Stomach (tissue), 19 donors: ENCODE data around the gene MMP19. TPM values are rescaled to one million over a fixed set of nuclear protein-coding genes. Genes with fewer than 3 reads are reported as not detected.
A peak's percentile ranks its signal among the peaks of the same experiment; 100 is the strongest.

Source experiments
- DNase-seq, 2 donors: peaks; one replicate each; pipeline versions ENCODE4 v3.0.0 to v3.0.0-alpha.2; 2013 to 2019
- H3K27ac ChIP-seq, 5 donors: fragments of 200-600 bp in 4 of 5; sonication (generic) in 4 of 5; one replicate each; pipeline ENCODE4 v1.5.1; 2013 to 2019; ENCODE audit warnings: mild to moderate bottlenecking in 1 of 5, moderate library complexity in 1 of 5
- H3K27me3 ChIP-seq, 3 donors: fragments of 200-600 bp; sonication (generic); one replicate each; pipeline ENCODE4 v1.5.1; 2017 to 2019; ENCODE audit warnings: mixed run types in 1 of 3
- H3K36me3 ChIP-seq, 4 donors: fragments of 200-600 bp; sonication (generic); 1 replicate in 3 of 4; 2 replicates in 1 of 4; pipeline ENCODE4 v1.5.1; 2016 to 2019
- H3K4me1 ChIP-seq, 4 donors: fragments of 200-600 bp; sonication (generic); one replicate each; pipeline ENCODE4 v1.5.1; 2016 to 2019
- H3K4me3 ChIP-seq, 4 donors: fragments of 200-600 bp; sonication (generic) in 3 of 4; one replicate each; pipeline ENCODE4 v1.5.1; 2016 to 2019; ENCODE audit warnings: mild to moderate bottlenecking in 1 of 4
- H3K9me3 ChIP-seq, 4 donors: fragments of 200-600 bp; sonication (generic); one replicate each; pipeline ENCODE4 v1.5.1; 2016 to 2019
- CTCF ChIP-seq, 7 experiments: fragments of 450-650 bp in 4 of 7; fragments of 200-600 bp in 3 of 7; sonication (generic) in 3 of 7; IDR thresholded peaks; one replicate each; pipeline ENCODE4 v1.5.1; 2016 to 2019; ENCODE audit warnings: antibody characterized with exemption in 7 of 7, control low read depth in 2 of 7, mild to moderate bottlenecking in 1 of 7
- EP300 ChIP-seq: sonication (generic); formaldehyde crosslinking; IDR thresholded peaks from one replicate; pipeline ENCODE4 v1.6.1; 2017; ENCODE audit warnings: antibody characterized with exemption
- POLR2A ChIP-seq, 4 donors: fragments of 450-650 bp; IDR thresholded peaks; one replicate each; pipeline ENCODE4 v1.6.1; 2016; ENCODE audit warnings: antibody characterized with exemption in 4 of 4, control low read depth in 2 of 4, mild to moderate bottlenecking in 1 of 4, moderate library complexity in 1 of 4
- POLR2AphosphoS5 ChIP-seq, 3 donors: sonication (generic); formaldehyde crosslinking; IDR thresholded peaks; one replicate each; pipeline ENCODE4 v1.6.1; 2016; ENCODE audit warnings: antibody characterized with exemption in 3 of 3
- WGBS, 5 donors: extraction: QIAGEN DNeasy Blood & Tissue Kit in 3 of 5; methylation state at CpG; one replicate each; pipeline versions ENCODE4 v1.1.5 to v1.1.7; 2013 to 2018; 5-methylcytosine and 5-hydroxymethylcytosine counted together
- intact Hi-C: fragments of 100-400 bp; cut with DNase I; formaldehyde crosslinking; loops from one replicate; pipeline ENCODE4 v1.15.1; 2023; ENCODE audit warnings: low total_unique reads
- long read RNA-seq, 10 donors: transcript quantifications; one replicate each; lab custom pipeline, GENCODE V29; 2026
- polyA plus RNA-seq, 3 donors: library from polyadenylated mRNA; stranded (reverse); fragments of 200-250 nt; gene quantifications; one replicate each; pipeline ENCODE4 v1.2.3, GENCODE V29; 2013
- total RNA-seq, 5 donors: library from RNA; depleted of rRNA; stranded (reverse); fragments of >200 nt; gene quantifications; one replicate each; pipeline versions ENCODE4 v1.1.0 to v1.2.3, GENCODE V29; 2014 to 2016
- donor health status: healthy with polysubstance abuse.
- donor health status: Bipolar disorder and iron deficiency.
- donor health status: healthy.

The MMP19 gene
- 10 to 100 TPM in 3 of 5 donors, 1 to 10 TPM in 2; 7.8 to 18.0 (median 11.6) TPM for total RNA-seq
- polyA plus RNA-seq = 10 to 100 TPM in 1 of 3 donors, 1 to 10 TPM in 2; 2.7 to 13.0 (median 5.8) TPM
- long read RNA-seq, donor 1 = 0 reads
- long read RNA-seq, donor 2 = 0 reads
- long read RNA-seq, donor 3 = 0 reads
- long read RNA-seq, donor 4 = 0 reads
- long read RNA-seq, donor 5 = 0 reads
- long read RNA-seq, donor 6 = 0 reads
- long read RNA-seq, donor 7 = 0 reads
- long read RNA-seq, donor 8 = 0 reads
- long read RNA-seq, donor 9 = 0 reads
- long read RNA-seq, donor 10 = 0 reads

GRCh38 chr12:55842681-55843429 lies at the start of gene MMP19:
Gene MMP19 (minus strand): TSS chr12:55842936. CDS start chr12:55842830, 106 bp downstream.
- Histone ChIP-seq H3K36me3 (peaks cover 0 to 10% (median 0%) of the 10 kb centered on the region in 4 donors), H3K4me3 (peak within 1 kb of the TSS; percentile 31 to 45 (median 40)), H3K9me3 (no peaks in the 10 kb centered on the region), H3K27me3 (no peaks in the 10 kb centered on the region), H3K4me1 (peaks cover 0 to 9% (median 4%) of the 10 kb centered on the region in 4 donors), H3K27ac (peak within 1 kb of the TSS; percentile 67 to 80 (median 77))
- peak in 1 of 2 donors; percentile 73 for DNase-seq
- intact Hi-C loops = no loop called here
- WGBS, 5 donors = 51 to 62% (median 60%) methylated on average over 10 of the region's 10 CpGs
- TF ChIP-seq EP300 (no peak), POLR2AphosphoS5 (IDR thresholded peaks at IDR 0.05) (peak in 2 of 3 donors; percentile 27 to 50)

GRCh38 chr12:55891310-55891709 lies 48.6 kb upstream of the MMP19 start:
- 78 to 96% (median 92%) methylated on average over 4 of the region's 4 CpGs for WGBS, 5 donors
- no peak overlapping the region for H3K27ac ChIP-seq
- TF ChIP-seq POLR2AphosphoS5 (IDR thresholded peaks at IDR 0.05) (no peak), CTCF (IDR thresholded peaks at IDR 0.05) (no peak), EP300 (no peak), POLR2A (IDR thresholded peaks at IDR 0.05) (no peak)
- H3K27me3 ChIP-seq = no peaks in the 10 kb centered on the region
- no peaks in the 10 kb centered on the region for H3K4me1 ChIP-seq
- no peak for DNase-seq
- no peak overlapping the region for H3K4me3 ChIP-seq
- intact Hi-C loops = no loop called here
- H3K36me3 ChIP-seq = no peaks in the 10 kb centered on the region
- H3K9me3 ChIP-seq = no peaks in the 10 kb centered on the region

- no peak for DNase-seq
- 75 to 89% (median 84%) methylated on average over 1 of the region's 1 CpG for WGBS, 5 donors
- H3K4me1 ChIP-seq = no peaks in the 10 kb centered on the region
- no peak for TF ChIP-seq EP300
- no peak for TF ChIP-seq POLR2AphosphoS5 (IDR thresholded peaks at IDR 0.05)
- no peak for TF ChIP-seq CTCF (IDR thresholded peaks at IDR 0.05)
- no peak overlapping the region for H3K4me3 ChIP-seq
- intact Hi-C loops = no loop called here
- no peaks in the 10 kb centered on the region for H3K9me3 ChIP-seq
- no peaks in the 10 kb centered on the region for H3K27me3 ChIP-seq
- no peaks in the 10 kb centered on the region for H3K36me3 ChIP-seq
- no peak overlapping the region for H3K27ac ChIP-seq
Measured at GRCh38 chr12:55885113-55885512, 42.4 kb upstream of the MMP19 start.

- Histone ChIP-seq H3K9me3 (peaks cover 5 to 8% (median 6%) of the 10 kb centered on the region in 4 donors), H3K4me1 (no peaks in the 10 kb centered on the region), H3K27me3 (no peaks in the 10 kb centered on the region), H3K4me3 (no peak overlapping the region), H3K36me3 (no peaks in the 10 kb centered on the region), H3K27ac (no peak overlapping the region)
- intact Hi-C loops = no loop called here
- TF ChIP-seq POLR2A (IDR thresholded peaks at IDR 0.05) = no peak
- TF ChIP-seq POLR2AphosphoS5 (IDR thresholded peaks at IDR 0.05) = no peak
- no peak for TF ChIP-seq CTCF (IDR thresholded peaks at IDR 0.05)
- TF ChIP-seq EP300 = no peak
- no peak for DNase-seq
Measured at GRCh38 chr12:55877824-55878223, 35.1 kb upstream of the MMP19 start.
